HG03442 (cell line): ENCODE measurements around the gene ANKRD10.
"Not testable (repeated sequence)": the region's sequence is repeated elsewhere in the genome, so short reads cannot be mapped to it uniquely, and the experiment has no call there.

Source experiments
- ATAC-seq: cut with Tn5 transposase; IDR thresholded peaks from one replicate; pipeline ENCODE4 v1.9.1; 2021; ENCODE audit warnings: mild to moderate bottlenecking, moderate library complexity; ENCODE audit not compliant: unreplicated experiment

Gene ANKRD10

GRCh38 chr13:110869805-110870706 lies 44.8 kb downstream of the ANKRD10 start:
- no peak for ATAC-seq

GRCh38 chr13:110869231-110869804 lies 45.6 kb downstream of the ANKRD10 start:
- ATAC-seq = no peak

GRCh38 chr13:110868720-110869119 lies 46.1 kb downstream of the ANKRD10 start:
- no peak for ATAC-seq

DNA sequence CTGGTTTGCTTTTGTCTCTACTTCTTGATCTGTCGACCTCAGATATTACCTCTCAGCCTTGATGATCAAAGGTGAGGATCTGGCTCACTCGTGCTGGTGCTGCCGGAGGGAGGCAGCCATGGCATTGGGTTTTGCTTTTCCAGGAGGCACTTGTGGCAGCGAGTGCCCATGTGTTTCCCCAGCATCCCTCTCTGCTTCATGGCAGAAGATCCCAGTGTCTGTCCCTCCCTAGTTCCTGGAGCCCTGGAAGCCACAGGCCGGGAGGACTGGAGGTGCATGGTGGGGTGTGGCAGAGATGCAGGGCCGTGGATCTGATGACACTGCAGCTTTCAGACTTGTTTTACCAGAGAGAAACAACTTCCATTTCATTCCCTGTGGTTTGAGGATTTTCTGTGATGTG lies 47.5 kb downstream of the ANKRD10 start:
- no peak for ATAC-seq

DNA sequence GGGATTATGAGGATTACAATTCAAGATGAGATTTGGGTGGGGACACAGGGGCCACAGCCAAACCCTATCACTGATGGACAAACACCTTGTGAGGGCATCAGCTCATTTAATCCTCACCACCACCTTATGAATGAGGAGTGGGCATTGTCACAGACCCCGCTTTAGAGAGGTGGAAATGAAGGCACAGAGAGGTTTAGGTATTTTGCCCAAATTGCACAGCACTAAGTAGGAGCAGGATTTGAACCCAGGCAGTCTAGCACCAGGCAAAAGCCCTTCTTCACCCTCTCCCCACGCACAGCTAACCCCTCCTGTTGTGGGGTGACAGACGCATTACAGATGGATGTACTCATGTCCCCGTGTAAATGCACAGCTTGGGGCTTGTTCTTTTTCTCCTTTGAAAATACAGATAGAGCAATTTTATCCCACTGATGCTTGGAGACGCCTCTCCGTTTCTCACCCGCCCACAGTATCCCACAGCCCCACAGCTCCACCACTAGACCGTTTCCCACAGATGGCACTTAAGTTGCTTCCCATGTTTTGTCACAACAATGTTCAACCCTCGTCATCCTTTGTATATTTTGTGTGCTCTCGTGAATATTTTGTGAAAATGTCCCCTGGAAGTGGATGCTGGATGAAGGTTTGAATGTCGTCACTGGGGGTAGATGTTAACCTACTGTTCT lies 48.2 kb downstream of the ANKRD10 start:
- no peak for ATAC-seq

GRCh38 chr13:110863685-110864084 lies 51.2 kb downstream of the ANKRD10 start:
- ATAC-seq = no peak

GRCh38 chr13:110860983-110861382 lies 53.9 kb downstream of the ANKRD10 start:
- no peak for ATAC-seq

DNA sequence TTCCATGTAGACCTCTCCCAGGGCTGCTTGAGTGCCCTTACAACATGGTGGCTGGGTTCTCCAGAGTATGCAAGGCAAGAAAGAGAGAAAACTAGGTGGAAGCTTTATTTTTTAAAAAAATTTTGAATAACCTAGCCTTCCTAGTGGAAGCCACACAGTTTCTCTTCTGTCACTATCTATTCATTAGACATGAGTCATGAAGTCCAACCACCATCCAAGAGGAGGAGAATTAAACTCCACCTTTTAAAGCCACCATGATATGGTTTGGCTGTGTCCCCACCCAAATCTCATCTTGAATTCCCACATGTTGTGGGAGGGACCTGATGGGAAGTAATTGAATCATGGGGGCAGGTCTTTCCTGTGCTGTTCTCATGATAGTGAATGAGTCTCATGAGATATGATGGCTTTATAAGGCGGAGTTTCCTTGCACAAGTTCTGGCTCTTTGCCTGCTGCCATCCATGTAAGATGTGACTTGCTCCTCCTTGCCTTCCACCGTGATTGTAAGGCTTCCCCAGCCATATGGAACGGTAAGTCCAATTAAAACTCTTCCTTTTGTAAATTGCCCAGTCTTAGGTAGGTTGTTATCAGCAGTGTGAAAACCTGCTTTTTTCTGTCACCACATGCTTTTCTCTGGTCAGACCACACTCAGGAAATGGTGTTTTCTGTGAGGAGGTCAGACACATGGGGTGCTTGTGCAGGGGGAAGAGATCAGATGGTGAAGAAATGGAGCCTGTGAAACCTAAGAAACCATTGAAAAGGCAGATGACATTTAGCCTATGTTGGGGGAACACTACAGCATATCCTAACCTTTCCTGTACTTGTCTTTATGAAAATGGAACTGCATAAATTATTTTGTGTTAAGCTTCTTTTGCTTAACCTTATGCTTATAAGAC lies 57.7 kb downstream of the ANKRD10 start:
- no peak for ATAC-seq

- ATAC-seq = no peak
Observed at GRCh38 chr13:110855363-110855762, 59.5 kb downstream of the ANKRD10 start.

GRCh38 chr13:110854866-110855265 lies 60.0 kb downstream of the ANKRD10 start:
- no peak for ATAC-seq

DNA sequence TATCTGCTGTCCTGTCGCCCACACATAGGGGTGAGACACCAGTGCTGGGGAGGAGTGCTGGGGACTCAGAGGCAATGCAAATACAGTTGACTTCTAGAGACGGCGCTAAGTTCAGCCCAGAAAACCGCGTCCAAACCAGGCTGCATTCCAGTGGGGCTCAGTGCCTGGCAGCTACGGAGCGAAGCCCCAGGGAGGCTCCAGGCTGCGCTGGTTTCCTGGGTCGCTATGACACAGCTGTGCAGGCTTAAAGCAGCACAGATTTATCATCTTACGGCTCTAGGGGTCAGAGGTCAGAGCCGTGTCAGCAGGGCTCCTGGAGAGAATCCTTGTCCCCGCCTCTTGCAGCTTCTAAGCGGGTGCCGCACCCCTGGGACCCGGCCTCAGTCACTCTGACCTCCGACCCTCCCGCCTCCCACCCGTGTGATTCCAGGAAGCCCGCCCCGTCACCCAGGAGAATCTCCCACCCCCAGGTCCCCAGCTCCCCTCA lies 61.6 kb downstream of the ANKRD10 start:
- ATAC-seq = no peak

GRCh38 chr13:110850840-110851239 lies 64.0 kb downstream of the ANKRD10 start:
- no peak for ATAC-seq

GRCh38 chr13:110850006-110850405 lies 64.9 kb downstream of the ANKRD10 start:
- no peak for ATAC-seq

DNA sequence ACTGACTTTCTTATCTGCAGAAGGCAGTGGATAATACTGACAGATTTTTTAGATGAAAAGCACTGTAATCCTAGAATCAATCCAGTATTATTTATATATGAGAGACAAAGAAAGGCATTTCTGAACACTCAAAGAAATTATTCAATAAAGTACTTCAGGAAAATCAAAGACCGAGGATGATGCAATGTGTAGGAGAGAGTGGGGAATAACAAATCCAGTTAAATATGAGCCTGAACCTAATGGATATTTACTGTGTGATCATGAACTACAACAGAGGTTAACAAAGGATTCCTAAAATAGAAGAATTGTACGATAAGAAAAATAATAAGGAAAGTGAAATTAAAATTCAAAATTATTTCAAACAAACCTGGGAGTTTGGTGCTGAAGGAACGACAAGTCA lies 69.3 kb downstream of the ANKRD10 start:
- ATAC-seq = no peak

DNA sequence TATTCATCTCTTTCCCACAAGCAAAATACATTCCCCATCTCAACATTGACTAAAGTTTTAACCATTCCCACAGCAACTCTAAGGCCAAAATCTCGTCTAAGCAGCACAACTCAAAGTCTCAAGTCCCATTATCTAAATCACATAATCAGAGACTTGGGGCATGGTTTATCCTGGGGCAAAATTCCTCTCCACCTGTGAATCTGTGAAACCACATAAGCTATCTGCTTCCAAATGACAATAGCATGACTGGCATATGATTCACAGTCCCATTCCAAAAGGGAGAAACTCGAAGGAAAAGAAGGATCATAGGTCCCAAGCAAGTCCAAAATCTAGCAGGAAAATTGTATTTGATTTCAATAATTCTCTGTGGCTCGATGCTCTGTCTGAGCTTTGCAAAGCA lies 73.0 kb downstream of the ANKRD10 start:
- no peak for ATAC-seq

DNA sequence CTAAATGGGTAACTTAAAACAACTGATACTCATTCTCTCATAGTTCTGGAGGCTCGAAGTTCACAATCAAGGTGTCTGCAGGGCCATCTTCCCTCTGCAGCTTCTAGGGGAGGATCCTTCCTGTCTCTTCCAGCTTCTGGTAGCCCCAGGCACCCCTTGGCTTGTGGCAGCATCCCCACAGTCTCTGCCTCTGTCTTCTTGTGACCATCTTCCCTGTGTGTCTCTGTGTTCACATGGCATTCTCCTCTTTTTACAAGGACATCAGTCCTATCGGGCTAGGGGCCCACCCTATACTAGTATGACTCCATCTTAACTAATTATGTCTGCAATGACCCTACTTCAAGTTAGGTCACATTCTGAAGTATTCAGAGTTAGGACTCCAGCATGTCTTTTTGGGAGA lies 73.5 kb downstream of the ANKRD10 start:
- no peak for ATAC-seq

DNA sequence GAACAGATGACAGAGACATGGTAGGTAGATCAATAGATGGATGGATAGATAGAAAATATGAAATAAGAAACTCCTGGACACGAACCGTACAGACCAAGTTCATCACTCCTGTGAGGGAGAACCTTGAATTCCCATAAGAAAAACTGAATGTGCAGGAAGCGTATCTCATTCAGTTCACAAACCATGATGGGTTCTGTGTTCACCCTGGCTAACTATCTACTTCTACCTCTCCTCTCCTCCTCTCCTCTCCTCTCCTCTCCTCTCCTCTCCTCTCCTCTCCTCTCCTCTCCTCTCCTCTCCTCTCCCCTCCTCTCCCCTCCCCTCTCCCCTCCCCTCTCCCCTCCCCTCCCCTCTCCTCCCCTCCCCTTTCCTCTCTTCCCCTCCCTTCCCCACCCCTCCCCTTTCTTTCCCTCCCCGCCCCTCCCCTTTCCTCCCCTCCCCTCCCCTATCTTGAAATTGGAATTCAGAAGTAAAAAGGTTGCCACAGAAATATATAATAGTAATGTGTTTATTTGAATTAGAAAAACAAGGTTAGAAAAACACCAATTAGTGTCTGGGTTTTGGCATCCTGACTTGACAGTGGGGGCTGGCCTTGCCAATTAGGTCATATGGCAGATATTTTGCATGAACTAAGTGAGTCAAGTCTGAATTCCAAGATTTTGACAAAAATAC lies 75.9 kb downstream of the ANKRD10 start:
- no peak for ATAC-seq

- ATAC-seq = no peak
Observed at GRCh38 chr13:110838116-110838515, 76.8 kb downstream of the ANKRD10 start.

DNA sequence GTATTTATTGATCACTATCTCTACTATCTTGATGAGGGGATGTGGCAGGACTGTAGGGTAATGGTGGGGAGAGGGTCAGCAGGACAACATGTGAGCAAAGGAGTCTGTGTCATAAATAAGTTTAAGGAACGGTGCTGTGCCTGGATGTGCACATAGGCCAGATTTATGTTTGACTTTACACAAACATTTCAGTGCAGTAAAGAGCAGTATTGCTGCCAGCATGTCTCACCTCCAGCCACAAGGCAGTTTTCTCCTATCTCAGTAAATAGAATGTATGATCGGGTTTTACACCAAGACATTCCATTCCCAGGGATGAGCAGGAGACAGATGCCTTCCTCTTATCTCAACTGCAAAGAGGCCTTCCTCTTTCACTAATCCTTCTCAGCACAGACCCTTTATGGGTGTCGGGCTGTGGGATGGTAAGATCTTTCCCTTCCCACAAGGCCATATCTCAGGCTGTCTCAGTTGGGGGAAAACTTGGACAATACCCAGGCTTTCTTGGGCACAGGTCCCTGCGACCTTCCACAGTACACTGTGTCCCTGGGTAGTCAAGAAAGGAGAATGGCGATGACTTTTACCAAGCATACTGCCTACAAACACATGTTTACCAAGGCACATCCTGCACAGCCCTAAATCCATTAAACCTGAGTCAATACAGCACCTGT lies 77.3 kb downstream of the ANKRD10 start:
- ATAC-seq = not testable (repeated sequence)

DNA sequence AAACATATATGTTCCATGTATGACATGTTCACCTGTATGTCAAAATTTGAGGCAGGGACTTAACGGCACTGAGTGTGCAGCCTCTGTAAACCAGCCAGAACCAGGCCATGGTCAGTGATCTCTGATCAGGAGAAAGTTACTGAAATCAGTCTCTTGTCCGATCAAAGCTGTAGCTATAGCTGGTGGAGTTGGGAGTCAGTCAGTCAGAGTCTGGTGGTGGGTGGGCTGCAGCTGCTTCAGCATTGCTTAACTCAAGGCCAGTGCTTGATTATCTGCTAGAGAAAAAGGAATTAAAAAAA lies 78.3 kb downstream of the ANKRD10 start:
- ATAC-seq = no peak
